GM12878 (cell line): ENCODE measurements around the gene RTN4RL1. TPM values are rescaled to one million over a fixed set of nuclear protein-coding genes. Genes with fewer than 3 reads are reported as not detected.

Experiments used
- ATAC-seq: fragments of 200-7000 bp; cut with Tn5 transposase; 3 replicates; pipeline ENCODE4 v1.9.1; 2020; ENCODE audit warnings: mild to moderate bottlenecking, moderate library complexity
- BruUV-seq: library from RNA; stranded (reverse); fragments of 400-500 nt; replicated peaks from 2 replicates; lab custom pipeline; 2021; lab: Mats Ljungman, UMichigan
- CTCF ChIA-PET: fragments of 300-600 bp; sonication (Branson Sonifier 250); formaldehyde crosslinking; extraction: SDS; loops from one replicate; lab custom pipeline; 2021; ENCODE audit warnings: inconsistent platforms; lab: Yijun Ruan, JAX
- POLR2A ChIA-PET: fragments of 350-600 bp; formaldehyde crosslinking; extraction: SDS; loops from one replicate; lab custom pipeline; 2021; ENCODE audit warnings: inconsistent platforms; lab: Charles Lee
- RAD21 ChIA-PET: fragments of 300-600 bp; sonication (Branson Sonifier 250); formaldehyde crosslinking; loops from one replicate; lab custom pipeline; 2023; ENCODE audit warnings: antibody characterized with exemption; ENCODE audit not compliant: unreplicated experiment; lab: Charles Lee
- SMC1A ChIA-PET: fragments of 300-600 bp; sonication (Branson Sonifier 250); formaldehyde crosslinking; loops from one replicate; lab custom pipeline; 2023; ENCODE audit not compliant: unreplicated experiment, uncharacterized antibody; lab: Charles Lee
- DNase-seq: peaks from one replicate; pipeline ENCODE4 v3.0.0-alpha.2; 2011; ENCODE audit warnings: low read depth, low spot score
- FAIRE-seq: peaks from 3 replicates; lab custom pipeline; 2011; peaks lifted over from hg19 to GRCh38; lab: Jason Lieb, UNC
- H2AFZ ChIP-seq: 2 replicates; pipeline ENCODE4 v1.6.0; 2011; ENCODE audit warnings: low read depth, low read length, control low read depth; ENCODE audit not compliant: control insufficient read depth
- H3K27ac ChIP-seq: 2 replicates; pipeline ENCODE4 v1.5.1; 2011; ENCODE audit warnings: control low read depth; ENCODE audit not compliant: control insufficient read depth, insufficient read depth
- H3K27me3 ChIP-seq, 2 experiments: replicated peaks in 1 of 2; 2 replicates each; pipeline versions ENCODE4 v1.6.0 to v1.6.1; 2011; ENCODE audit warnings: low read length in 1 of 2; ENCODE audit not compliant: control insufficient read depth in 2 of 2, insufficient read depth in 2 of 2
- H3K36me3 ChIP-seq, 2 experiments: 2 replicates each; pipeline ENCODE4 v1.5.1; 2011; ENCODE audit warnings: low read length in 1 of 2; ENCODE audit not compliant: control insufficient read depth in 2 of 2, insufficient read depth in 2 of 2
- H3K4me1 ChIP-seq: 2 replicates; pipeline ENCODE4 v1.6.1; 2011; ENCODE audit warnings: mild to moderate bottlenecking, low read length, moderate library complexity, mixed read lengths; ENCODE audit not compliant: control insufficient read depth, insufficient read depth
- H3K4me2 ChIP-seq: 2 replicates; pipeline ENCODE4 v1.6.0; 2011; ENCODE audit warnings: control low read depth; ENCODE audit not compliant: control insufficient read depth, insufficient read depth
- H3K4me3 ChIP-seq: fragments of 200-600 bp; sonication (generic); 2 replicates; pipeline ENCODE4 v1.5.1; 2016
- H3K79me2 ChIP-seq: 2 replicates; pipeline ENCODE4 v1.6.0; 2011; ENCODE audit warnings: low read length; ENCODE audit not compliant: control insufficient read depth, insufficient read depth
- H3K9ac ChIP-seq: 2 replicates; pipeline ENCODE4 v1.8.0; 2011; ENCODE audit warnings: low read length, control low read depth, mixed read lengths; ENCODE audit not compliant: control insufficient read depth, insufficient read depth
- H3K9me3 ChIP-seq: replicated peaks from 3 replicates; pipeline ENCODE4 v1.5.1; 2011; ENCODE audit warnings: mild to moderate bottlenecking, low read length; ENCODE audit not compliant: control insufficient read depth, insufficient read depth
- H4K20me1 ChIP-seq: 2 replicates; pipeline ENCODE4 v1.6.0; 2011; ENCODE audit not compliant: control insufficient read depth, insufficient read depth
- CBX3 ChIP-seq: fragments of 200-600 bp; sonication (generic); IDR thresholded peaks from 2 replicates; pipeline ENCODE4 v1.6.1; 2016; ENCODE audit warnings: low read depth, borderline replicate concordance
- FOXK2 ChIP-seq: fragments of 450-650 bp; IDR thresholded peaks from 2 replicates; pipeline ENCODE4 v1.6.1; 2017; ENCODE audit warnings: mild to moderate bottlenecking, moderate library complexity
- KAT2A ChIP-seq: conservative IDR thresholded peaks from 2 replicates; pipeline ENCODE4 v1.6.1; 2011; ENCODE audit warnings: low read depth, low read length; ENCODE audit not compliant: control insufficient read depth
- MEF2A ChIP-seq: IDR thresholded peaks from 2 replicates; pipeline ENCODE4 v1.6.1; 2011; ENCODE audit warnings: low read depth, mild to moderate bottlenecking, low read length, moderate library complexity; ENCODE audit not compliant: insufficient read depth
- POLR2A ChIP-seq: IDR thresholded peaks from 2 replicates; pipeline ENCODE4 v1.6.1; 2011; ENCODE audit warnings: low read depth, mild to moderate bottlenecking, low read length
- PRDM15 ChIP-seq: fragments of 450-650 bp; formaldehyde crosslinking; IDR thresholded peaks from 2 replicates; pipeline ENCODE4 v1.4.0; 2020; ENCODE audit warnings: mild to moderate bottlenecking, moderate library complexity
- RELA ChIP-seq: fragments of 450-650 bp; IDR thresholded peaks from 2 replicates; pipeline ENCODE4 v1.8.0; 2014; ENCODE audit warnings: borderline replicate concordance; ENCODE audit not compliant: partially characterized antibody
- SREBF1 ChIP-seq: IDR thresholded peaks from 2 replicates; pipeline ENCODE4 v1.6.1; 2012; ENCODE audit warnings: mild to moderate bottlenecking, low read length
- WGBS: methylation state at CpG from one replicate; pipeline ENCODE4 v1.1.6; 2016; ENCODE audit warnings: low lambda C conversion rate; ENCODE audit not compliant: insufficient replicate concordance, insufficient coverage; ENCODE audit errors: missing lambda C conversion rate; 5-methylcytosine and 5-hydroxymethylcytosine counted together
- in situ Hi-C: fragments of 300-500 bp; cut with MboI; formaldehyde crosslinking; loops from 9 replicates; pipeline ENCODE4 v1.14.3; 2018; ENCODE audit warnings: mixed read lengths
- intact Hi-C: fragments of 100-400 bp; cut with micrococcal nuclease; formaldehyde crosslinking; loops from one replicate; pipeline ENCODE4 v1.14.2; 2022; ENCODE audit not compliant: unreplicated experiment
- polyA plus RNA-seq, 11 experiments: library from polyadenylated mRNA; depleted of rRNA in 4 of 11; unstranded in 6 of 11; stranded (reverse) in 5 of 11; fragments of >200 nt; fragmentation: Nextera tagmentation in 4 of 11; fragmentation: Illumina TruSeq in 1 of 11; extraction: Ambion mirVana in 4 of 11; extraction: Trizol in 1 of 11; gene quantifications; 1 replicate in 1 of 11; 2 replicates in 10 of 11; pipeline versions ENCODE4 v1.2.1 to v1.2.3, GENCODE V29; 2011 to 2016; ENCODE audit warnings: inconsistent platforms in 2 of 11, missing spikeins in 2 of 11, low read depth in 1 of 11
- total RNA-seq, 4 experiments: library from RNA; depleted of rRNA in 3 of 4; stranded (reverse); fragments of >200 nt in 3 of 4; fragmentation: Illumina TruSeq in 1 of 4; extraction: Trizol in 1 of 4; gene quantifications; 2 replicates each; pipeline versions ENCODE4 v1.2.1 to v1.2.3, GENCODE V29; 2013 to 2021

The RTN4RL1 gene
- total and polyA plus RNA-seq, 10 of the 15 experiments (the other 5 are each of a cell fraction or from before 2014, with no cell fraction given) = 0.08 to 0.11 (median 0.10) TPM; not detected in 7

GRCh38 chr17:2044263-2044894 lies 19.2 kb upstream of the RTN4RL1 start:
- POLR2A ChIA-PET = interaction anchor here (0.6 to 0.7 kb wide), 2 partner anchors 110 to 131 kb away, joined by 3 read pairs; no protein-coding TSS in a partner anchor
- ATAC-seq = no peak
- intact Hi-C loops = loop anchor here (5.0 kb wide), 1 partner anchor 322 kb away; the partner anchor contains the start of gene WDR81

GRCh38 chr17:2043785-2044184 lies 18.7 kb upstream of the RTN4RL1 start:
- peaks cover 13% of the 10 kb centered on the region for H3K79me2 ChIP-seq
- no TSS peak for BruUV-seq
- no peak for TF ChIP-seq CBX3
- 0 out of 2 replicates have a peak, but pooled peaks have one; percentile 23 for TF ChIP-seq POLR2A
- TF ChIP-seq FOXK2 = no peak
- TF ChIP-seq MEF2A = no peak
- TF ChIP-seq SREBF1 = no peak
- no peak for TF ChIP-seq PRDM15 (CRISPR knock-in tag)
- RAD21 ChIA-PET = interaction anchor here (0.9 kb wide), 1 partner anchor 12 kb away, joined by 3 read pairs; no protein-coding TSS in a partner anchor
- no peaks in the 10 kb centered on the region for H3K9me3 ChIP-seq
- in situ Hi-C loops (no loop called here), intact Hi-C loops (loop anchor here (5.0 kb wide), 1 partner anchor 321 kb away; the partner anchor contains the start of gene WDR81)
- no peak for FAIRE-seq
- POLR2A ChIA-PET = interaction anchor here (0.7 kb wide), 1 partner anchor 110 kb away, joined by 3 read pairs; no protein-coding TSS in a partner anchor
- no peak overlapping the region for H3K4me2 ChIP-seq
- SMC1A ChIA-PET = interaction anchor here (0.6 to 0.7 kb wide), 2 partner anchors 22 to 327 kb away, joined by 3 read pairs; no protein-coding TSS in a partner anchor
- H4K20me1 ChIP-seq = no peaks in the 10 kb centered on the region
- CTCF ChIA-PET = no interaction called here
- no peak overlapping the region for H3K27ac ChIP-seq
- H3K9ac ChIP-seq = no peak overlapping the region
- peaks cover 0 to 2% of the 10 kb centered on the region in 2 experiments; a peak in 3 of 4 replicates for H3K36me3 ChIP-seq
- ATAC-seq = no peak
- peaks cover 16% of the 10 kb centered on the region for H3K4me1 ChIP-seq
- H3K27me3 ChIP-seq = no peaks in the 10 kb centered on the region
- no peak overlapping the region for H2AFZ ChIP-seq
- DNase-seq = no peak
- 98% methylated on average over 6 of the region's 6 CpGs for WGBS
- no peak overlapping the region for H3K4me3 ChIP-seq

More at GRCh38 chr17:2044263-2044894, 19.2 kb upstream of the RTN4RL1 start:
- Histone ChIP-seq H3K27ac (no peak overlapping the region), H2AFZ (no peak overlapping the region), H3K4me3 (no peak overlapping the region), H3K36me3 (peaks cover 0 to 2% of the 10 kb centered on the region in 2 experiments; a peak in 3 of 4 replicates), H4K20me1 (no peaks in the 10 kb centered on the region), H3K79me2 (peaks cover 13% of the 10 kb centered on the region), H3K4me2 (no peak overlapping the region), H3K4me1 (peaks cover 20% of the 10 kb centered on the region), H3K27me3 (no peaks in the 10 kb centered on the region), H3K9ac (no peak overlapping the region), H3K9me3 (no peaks in the 10 kb centered on the region)
- SMC1A ChIA-PET = interaction anchor here (0.6 kb wide), 1 partner anchor 328 kb away, joined by 3 read pairs; no protein-coding TSS in a partner anchor
- RAD21 ChIA-PET = no interaction called here
- FAIRE-seq (no peak), DNase-seq (no peak)
- in situ Hi-C loops = no loop called here
- no TSS peak for BruUV-seq
- TF ChIP-seq KAT2A = no peak
- no peak for TF ChIP-seq RELA
- CTCF ChIA-PET = interaction anchor here (1.0 kb wide), 2 partner anchors 162 to 323 kb away, joined by 3 read pairs; no protein-coding TSS in a partner anchor
- WGBS = 100% methylated on average over 5 of the region's 5 CpGs
